Activated CD4-positive, alpha-beta T cell treated with anti-CD3 and anti-CD28 coated beads for 36 hours (primary cell): ENCODE measurements around the gene NMD3. TPM values are rescaled to one million over a fixed set of nuclear protein-coding genes. Genes with fewer than 3 reads are reported as not detected.

Source experiments
- ATAC-seq: fragments of 200-7000 bp; cut with Tn5 transposase; one replicate; pipeline ENCODE4 v1.10.0; 2021; ENCODE audit warnings: mild to moderate bottlenecking, moderate library complexity
- CTCF ChIA-PET: fragments of 350-600 bp; sonication (Branson Sonifier 250); formaldehyde crosslinking; loops from one replicate; lab custom pipeline; 2021; ENCODE audit warnings: antibody characterized with exemption; lab: Charles Lee
- POLR2A ChIA-PET: fragments of 350-600 bp; sonication (Branson Sonifier 250); formaldehyde crosslinking; loops from one replicate; lab custom pipeline; 2021; ENCODE audit warnings: antibody characterized with exemption, inconsistent platforms; lab: Charles Lee
- DNase-seq: peaks from one replicate; pipeline ENCODE4 v3.0.0-alpha.2; 2020
- H3K27ac Mint-ChIP-seq: one replicate; pipeline ENCODE4 v1.8.0; 2021; ENCODE audit warnings: mixed read lengths
- H3K27me3 Mint-ChIP-seq: one replicate; pipeline ENCODE4 v1.8.0; 2021; ENCODE audit warnings: mixed read lengths
- H3K36me3 Mint-ChIP-seq: one replicate; pipeline ENCODE4 v1.8.0; 2021; ENCODE audit warnings: low read depth, mixed read lengths
- H3K4me1 Mint-ChIP-seq: one replicate; pipeline ENCODE4 v1.8.0; 2021; ENCODE audit warnings: mixed read lengths
- H3K4me3 Mint-ChIP-seq: one replicate; pipeline ENCODE4 v1.8.0; 2021; ENCODE audit warnings: mild to moderate bottlenecking, moderate library complexity, mixed read lengths
- H3K9me3 Mint-ChIP-seq: one replicate; pipeline ENCODE4 v1.8.0; 2021; ENCODE audit warnings: low read depth, mixed read lengths
- intact Hi-C, 2 experiments: fragments of 100-400 bp; cut with DNase I in 1 of 2; cut with micrococcal nuclease in 1 of 2; formaldehyde crosslinking; loops; one replicate each; pipeline versions ENCODE4 v1.14.2 to v1.15.1; 2022 to 2024; cut with DNase I, micrococcal nuclease
- total RNA-seq, 2 experiments: library from RNA; stranded (reverse); gene quantifications; one replicate each; pipeline ENCODE4 v1.2.3, GENCODE V29; 2021

NMD3 gene
- total RNA-seq, 2 experiments from 2014 or later = 49.6 to 65.5 TPM

GRCh38 chr3:161264852-161265251 lies 43.7 kb downstream of the NMD3 start:
- CTCF ChIA-PET = no interaction called here
- H3K4me1 Mint-ChIP-seq = peaks cover 10% of the 10 kb centered on the region

GRCh38 chr3:161265916-161266571 lies 44.9 kb downstream of the NMD3 start:
- Mint-ChIP-seq H3K4me1 (peaks cover 10% of the 10 kb centered on the region), H3K27me3 (no peaks in the 10 kb centered on the region), H3K36me3 (peaks cover 27% of the 10 kb centered on the region), H3K27ac (no peak overlapping the region), H3K4me3 (no peak overlapping the region), H3K9me3 (peaks cover 6% of the 10 kb centered on the region)
- no peak for ATAC-seq
- no peak for DNase-seq
- CTCF ChIA-PET = interaction anchor here (0.7 to 0.9 kb wide), 3 partner anchors 27 to 143 kb away, joined by 3 read pairs; no protein-coding TSS in a partner anchor
- intact Hi-C loops = no loop called here
- POLR2A ChIA-PET = no interaction called here

More at GRCh38 chr3:161264852-161265251, 43.7 kb downstream of the NMD3 start:
- intact Hi-C loops = no loop called here
- POLR2A ChIA-PET = no interaction called here
- peaks cover 37% of the 10 kb centered on the region for H3K36me3 Mint-ChIP-seq
- DNase-seq (no peak), ATAC-seq (no peak)
- H3K9me3 Mint-ChIP-seq = peaks cover 14% of the 10 kb centered on the region
- H3K27ac Mint-ChIP-seq = no peak overlapping the region
- no peak overlapping the region for H3K4me3 Mint-ChIP-seq
- no peaks in the 10 kb centered on the region for H3K27me3 Mint-ChIP-seq

- DNase-seq (no peak), ATAC-seq (no peak)
- ChIA-PET POLR2A (interaction anchor here (0.5 kb wide), 1 partner anchor 300 kb away, joined by 3 read pairs; no protein-coding TSS in a partner anchor), CTCF (interaction anchor here (0.7 to 0.9 kb wide), 3 partner anchors 27 to 142 kb away, joined by 3 read pairs; no protein-coding TSS in a partner anchor)
- Mint-ChIP-seq H3K27me3 (no peaks in the 10 kb centered on the region), H3K4me3 (no peak overlapping the region), H3K27ac (no peak overlapping the region), H3K36me3 (peaks cover 24% of the 10 kb centered on the region), H3K9me3 (peaks cover 4% of the 10 kb centered on the region), H3K4me1 (peaks cover 10% of the 10 kb centered on the region)
- intact Hi-C loops = no loop called here
These were observed 45.6 kb downstream of the NMD3 start for GRCh38 chr3:161266731-161267150.

GRCh38 chr3:161267646-161268045 lies 46.5 kb downstream of the NMD3 start:
- no peaks in the 10 kb centered on the region for H3K27me3 Mint-ChIP-seq
- no peak overlapping the region for H3K4me3 Mint-ChIP-seq
- ChIA-PET CTCF (no interaction called here), POLR2A (interaction anchor here (0.6 kb wide), 1 partner anchor 302 kb away, joined by 3 read pairs; no protein-coding TSS in a partner anchor)
- H3K36me3 Mint-ChIP-seq = peaks cover 20% of the 10 kb centered on the region
- ATAC-seq (no peak), DNase-seq (no peak)
- intact Hi-C loops = no loop called here
- H3K9me3 Mint-ChIP-seq = peaks cover 4% of the 10 kb centered on the region
- no peak overlapping the region for H3K27ac Mint-ChIP-seq
- peaks cover 8% of the 10 kb centered on the region for H3K4me1 Mint-ChIP-seq

- H3K4me1 Mint-ChIP-seq = peaks cover 4% of the 10 kb centered on the region
- H3K36me3 Mint-ChIP-seq = peaks cover 13% of the 10 kb centered on the region
- ChIA-PET POLR2A (no interaction called here), CTCF (interaction anchor here (0.6 to 0.7 kb wide), 3 partner anchors 69 to 1073 kb away, joined by 3 to 4 read pairs (median 3); no protein-coding TSS in a partner anchor)
- H3K27ac Mint-ChIP-seq = no peak overlapping the region
- intact Hi-C loops = no loop called here
- DNase-seq (no peak), ATAC-seq (no peak)
- H3K9me3 Mint-ChIP-seq = peaks cover 4% of the 10 kb centered on the region
- no peaks in the 10 kb centered on the region for H3K27me3 Mint-ChIP-seq
- H3K4me3 Mint-ChIP-seq = no peak overlapping the region
These were observed 47.5 kb downstream of the NMD3 start for GRCh38 chr3:161268601-161269000.

- Mint-ChIP-seq H3K27me3 (no peaks in the 10 kb centered on the region), H3K27ac (no peak overlapping the region), H3K4me3 (no peak overlapping the region), H3K36me3 (peaks cover 7% of the 10 kb centered on the region), H3K4me1 (peaks cover under 1% of the 10 kb centered on the region), H3K9me3 (no peaks in the 10 kb centered on the region)
- POLR2A ChIA-PET = no interaction called here
- DNase-seq (no peak), ATAC-seq (no peak)
- intact Hi-C loops = loop anchor here (5.0 to 10.0 kb wide), 3 partner anchors 166 to 584 kb away; partner anchors contain the start of gene B3GALNT1 (in 1 of the 2)
- CTCF ChIA-PET = interaction anchor here (0.8 to 3.3 kb wide), 5 partner anchors 11 to 137 kb away, joined by 3 to 13 read pairs (median 3); no protein-coding TSS in a partner anchor
These were observed 49.9 kb downstream of the NMD3 start for GRCh38 chr3:161270991-161271390.

- H3K4me1 Mint-ChIP-seq = no peaks in the 10 kb centered on the region
- no peak overlapping the region for H3K27ac Mint-ChIP-seq
- ChIA-PET CTCF (interaction anchor here (0.8 to 3.3 kb wide), 6 partner anchors 10 to 315 kb away, joined by 3 to 13 read pairs (median 3); no protein-coding TSS in a partner anchor), POLR2A (no interaction called here)
- H3K36me3 Mint-ChIP-seq = peaks cover 12% of the 10 kb centered on the region
- ATAC-seq = no peak
- H3K27me3 Mint-ChIP-seq = no peaks in the 10 kb centered on the region
- no peaks in the 10 kb centered on the region for H3K9me3 Mint-ChIP-seq
- intact Hi-C loops = loop anchor here (5.0 to 10.0 kb wide), 3 partner anchors 167 to 584 kb away; partner anchors contain the start of gene B3GALNT1 (in 1 of the 2)
- H3K4me3 Mint-ChIP-seq = no peak overlapping the region
- DNase-seq = no peak
These were observed 50.5 kb downstream of the NMD3 start for GRCh38 chr3:161271646-161272045.

- Mint-ChIP-seq H3K4me3 (no peak overlapping the region), H3K36me3 (peaks cover 18% of the 10 kb centered on the region), H3K27me3 (no peaks in the 10 kb centered on the region), H3K4me1 (no peaks in the 10 kb centered on the region), H3K9me3 (peaks cover 5% of the 10 kb centered on the region), H3K27ac (no peak overlapping the region)
- no peak for DNase-seq
- no peak for ATAC-seq
- POLR2A ChIA-PET = no interaction called here
- CTCF ChIA-PET = interaction anchor here (0.6 to 3.3 kb wide), 3 partner anchors 136 to 585 kb away, joined by 3 to 13 read pairs (median 4); no protein-coding TSS in a partner anchor
- intact Hi-C loops = loop anchor here (5.0 to 10.0 kb wide), 3 partner anchors 168 to 585 kb away; partner anchors contain the start of gene B3GALNT1 (in 1 of the 2)
These were observed 51.4 kb downstream of the NMD3 start for GRCh38 chr3:161272524-161272923.

- DNase-seq (peak; percentile 49), ATAC-seq (no peak)
- Mint-ChIP-seq H3K27me3 (no peaks in the 10 kb centered on the region), H3K4me3 (no peak overlapping the region), H3K27ac (no peak overlapping the region), H3K4me1 (no peaks in the 10 kb centered on the region), H3K9me3 (peaks cover 12% of the 10 kb centered on the region), H3K36me3 (peaks cover 24% of the 10 kb centered on the region)
- ChIA-PET POLR2A (no interaction called here), CTCF (interaction anchor here (0.7 to 3.7 kb wide), 13 partner anchors 11 to 352 kb away, joined by 3 to 34 read pairs (median 3); no protein-coding TSS in a partner anchor)
- intact Hi-C loops = loop anchor here (1.0 to 10.0 kb wide), 8 partner anchors 136 to 586 kb away; partner anchors contain the start of gene B3GALNT1 (in 1 of the 2)
These were observed 52.6 kb downstream of the NMD3 start for GRCh38 chr3:161273589-161274218.

- H3K9me3 Mint-ChIP-seq = peaks cover 22% of the 10 kb centered on the region
- DNase-seq (peak; percentile 63), ATAC-seq (peak; percentile 42)
- ChIA-PET CTCF (interaction anchor here (0.6 to 3.7 kb wide), 35 partner anchors 10 to 990 kb away, joined by 3 to 34 read pairs (median 3); no protein-coding TSS in a partner anchor), POLR2A (interaction anchor here (0.6 kb wide), 1 partner anchor 28 kb away, joined by 5 read pairs; no protein-coding TSS in a partner anchor)
- intact Hi-C loops = loop anchor here (1.0 to 10.0 kb wide), 8 partner anchors 135 to 587 kb away; partner anchors contain the start of gene B3GALNT1 (in 1 of the 2)
- H3K36me3 Mint-ChIP-seq = peaks cover 32% of the 10 kb centered on the region
- H3K4me1 Mint-ChIP-seq = no peaks in the 10 kb centered on the region
- H3K27me3 Mint-ChIP-seq = no peaks in the 10 kb centered on the region
- no peak overlapping the region for H3K27ac Mint-ChIP-seq
- no peak overlapping the region for H3K4me3 Mint-ChIP-seq
These were observed 53.7 kb downstream of the NMD3 start for GRCh38 chr3:161274691-161275298.
